ENCODE results near the gene THBS4. TPM values are rescaled to one million over a fixed set of nuclear protein-coding genes. Genes with fewer than 3 reads are reported as not detected.

THBS4 gene
- total RNA-seq, 4 donors from 2014 or later = 25.6 to 119 (median 30.6) TPM

DNA sequence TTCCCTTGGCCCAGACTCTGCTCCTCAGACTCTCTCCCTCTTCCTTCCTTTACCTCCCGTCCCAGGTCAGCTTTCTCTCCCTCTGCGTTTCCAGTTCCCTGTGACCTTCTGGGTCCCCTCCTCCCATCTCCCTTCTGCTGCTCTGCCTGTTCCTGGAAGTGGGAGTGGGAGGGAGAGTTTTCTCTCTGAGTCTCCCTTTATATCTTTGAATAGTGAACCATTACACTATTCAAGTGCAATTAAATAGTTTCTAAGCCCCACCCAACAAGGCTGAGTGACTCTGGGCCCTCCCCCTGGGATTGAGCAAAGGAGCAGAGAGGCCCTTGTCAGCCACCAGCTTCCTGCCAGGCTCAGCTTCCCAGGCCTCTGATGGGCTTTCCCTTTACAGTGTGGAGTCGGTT lies 34.8 kb downstream of the THBS4 start:
- TF ChIP-seq POLR2AphosphoS5 (IDR thresholded peaks at IDR 0.05) (no peak), POLR2A (IDR thresholded peaks at IDR 0.05; ENCODE audit: low read depth) (no peak), EP300 (IDR thresholded peaks at IDR 0.05) (no peak)
- TF ChIP-seq, protein P1, sequence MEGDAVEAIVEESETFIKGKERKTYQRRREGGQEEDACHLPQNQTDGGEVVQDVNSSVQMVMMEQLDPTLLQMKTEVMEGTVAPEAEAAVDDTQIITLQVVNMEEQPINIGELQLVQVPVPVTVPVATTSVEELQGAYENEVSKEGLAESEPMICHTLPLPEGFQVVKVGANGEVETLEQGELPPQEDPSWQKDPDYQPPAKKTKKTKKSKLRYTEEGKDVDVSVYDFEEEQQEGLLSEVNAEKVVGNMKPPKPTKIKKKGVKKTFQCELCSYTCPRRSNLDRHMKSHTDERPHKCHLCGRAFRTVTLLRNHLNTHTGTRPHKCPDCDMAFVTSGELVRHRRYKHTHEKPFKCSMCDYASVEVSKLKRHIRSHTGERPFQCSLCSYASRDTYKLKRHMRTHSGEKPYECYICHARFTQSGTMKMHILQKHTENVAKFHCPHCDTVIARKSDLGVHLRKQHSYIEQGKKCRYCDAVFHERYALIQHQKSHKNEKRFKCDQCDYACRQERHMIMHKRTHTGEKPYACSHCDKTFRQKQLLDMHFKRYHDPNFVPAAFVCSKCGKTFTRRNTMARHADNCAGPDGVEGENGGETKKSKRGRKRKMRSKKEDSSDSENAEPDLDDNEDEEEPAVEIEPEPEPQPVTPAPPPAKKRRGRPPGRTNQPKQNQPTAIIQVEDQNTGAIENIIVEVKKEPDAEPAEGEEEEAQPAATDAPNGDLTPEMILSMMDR (IDR thresholded peaks at IDR 0.05) = no peak
- Histone ChIP-seq H3K4me3 (no peak overlapping the region), H3K27me3 (no peaks in the 10 kb centered on the region), H3K36me3 (peaks cover 0 to 20% (median 0%) of the 10 kb centered on the region in 4 donors), H3K9me3 (no peaks in the 10 kb centered on the region), H3K27ac (replicated peaks in 1 of 4) (peak overlapping the region in 2 of 4 donors; percentile 5 to 28), H3K4me1 (peaks cover 4 to 14% (median 9%) of the 10 kb centered on the region in 4 donors)
- WGBS = 26% methylated on average over 3 of the region's 3 CpGs
- no peak for DNase-seq (ENCODE audit: extremely low spot score)
- intact Hi-C loops (cut with DNase I) = no loop called here

DNA sequence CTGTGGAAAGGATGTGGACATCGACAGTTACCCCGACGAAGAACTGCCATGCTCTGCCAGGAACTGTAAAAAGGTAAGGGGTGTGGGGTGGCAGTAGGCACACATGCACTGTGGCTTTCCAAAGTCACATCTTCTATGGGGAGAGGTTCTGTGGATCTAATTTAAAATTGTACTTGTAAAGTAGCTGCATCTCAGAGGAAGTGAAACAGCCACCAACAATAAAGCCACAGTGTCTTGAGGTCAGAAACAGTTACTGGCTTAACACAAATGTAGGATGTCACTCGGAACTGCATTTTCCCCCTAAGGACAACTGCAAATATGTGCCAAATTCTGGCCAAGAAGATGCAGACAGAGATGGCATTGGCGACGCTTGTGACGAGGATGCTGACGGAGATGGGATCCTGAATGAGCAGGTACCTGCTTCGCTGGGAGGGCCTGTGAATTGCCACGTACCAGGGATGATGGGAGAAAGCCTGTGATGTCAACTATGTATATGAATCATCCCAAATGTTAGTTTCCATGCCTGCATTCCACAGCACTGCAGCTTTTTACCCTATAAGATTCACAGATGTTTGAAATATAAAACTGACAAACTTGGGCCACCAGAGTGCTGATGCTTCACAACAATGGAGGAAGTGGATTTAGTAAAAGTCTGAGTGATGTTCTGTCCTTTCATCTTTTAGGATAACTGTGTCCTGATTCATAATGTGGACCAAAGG lies 35.3 kb downstream of the THBS4 start:
- H3K9me3 ChIP-seq = no peaks in the 10 kb centered on the region
- no peak overlapping the region for H3K4me3 ChIP-seq
- intact Hi-C loops (cut with DNase I) = no loop called here
- no peak for DNase-seq (ENCODE audit: extremely low spot score)
- peak overlapping the region in 1 of 4 donors; percentile 5 for H3K27ac ChIP-seq (replicated peaks in 1 of 4)
- H3K4me1 ChIP-seq = peaks cover 4 to 14% (median 9%) of the 10 kb centered on the region in 4 donors
- TF ChIP-seq, protein P1 (IDR thresholded peaks at IDR 0.05) = no peak
- TF ChIP-seq POLR2A (IDR thresholded peaks at IDR 0.05; ENCODE audit: low read depth) (no peak), POLR2AphosphoS5 (IDR thresholded peaks at IDR 0.05) (no peak), EP300 (IDR thresholded peaks at IDR 0.05) (no peak)
- H3K27me3 ChIP-seq = no peaks in the 10 kb centered on the region
- 69% methylated on average over 10 of the region's 10 CpGs for WGBS
- peaks cover 0 to 20% (median 0%) of the 10 kb centered on the region in 4 donors for H3K36me3 ChIP-seq

DNA sequence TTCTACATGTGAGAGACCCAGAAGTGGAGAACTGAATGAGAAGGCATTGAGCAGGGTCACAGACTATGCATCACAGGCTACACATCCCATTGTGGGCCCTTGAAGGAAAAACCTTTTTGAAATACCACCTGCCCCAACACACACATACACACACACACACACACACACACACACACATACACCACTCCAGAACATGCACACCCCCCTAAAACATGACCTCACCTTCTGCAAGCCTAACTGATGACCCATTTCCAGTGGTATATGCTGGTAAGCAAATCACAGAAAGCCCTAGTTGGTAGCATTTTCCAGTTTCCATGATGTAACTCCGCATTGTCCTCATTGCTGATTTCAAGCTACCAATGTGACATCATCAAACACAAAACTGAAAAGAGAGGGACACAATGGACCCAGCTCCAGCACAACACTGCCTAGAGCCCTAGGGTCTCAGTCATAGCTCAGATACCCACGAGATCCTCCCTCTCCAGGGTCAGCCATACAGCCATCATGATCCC lies 36.4 kb downstream of the THBS4 start:
- intact Hi-C loops (cut with DNase I) = no loop called here
- H3K9me3 ChIP-seq = no peaks in the 10 kb centered on the region
- TF ChIP-seq POLR2AphosphoS5 (IDR thresholded peaks at IDR 0.05) = no peak
- no peak for TF ChIP-seq POLR2A (IDR thresholded peaks at IDR 0.05; ENCODE audit: low read depth)
- TF ChIP-seq, protein P1 (IDR thresholded peaks at IDR 0.05) = no peak
- no peak for TF ChIP-seq EP300 (IDR thresholded peaks at IDR 0.05)
- WGBS = 88% methylated on average over 2 of the region's 2 CpGs
- DNase-seq (ENCODE audit: extremely low spot score) = no peak
- peaks cover 0 to 20% (median 0%) of the 10 kb centered on the region in 4 donors for H3K36me3 ChIP-seq
- no peaks in the 10 kb centered on the region for H3K27me3 ChIP-seq
- peaks cover 4 to 14% (median 9%) of the 10 kb centered on the region in 4 donors for H3K4me1 ChIP-seq
- H3K27ac ChIP-seq (replicated peaks in 1 of 4) = no peak overlapping the region
- no peak overlapping the region for H3K4me3 ChIP-seq

DNA sequence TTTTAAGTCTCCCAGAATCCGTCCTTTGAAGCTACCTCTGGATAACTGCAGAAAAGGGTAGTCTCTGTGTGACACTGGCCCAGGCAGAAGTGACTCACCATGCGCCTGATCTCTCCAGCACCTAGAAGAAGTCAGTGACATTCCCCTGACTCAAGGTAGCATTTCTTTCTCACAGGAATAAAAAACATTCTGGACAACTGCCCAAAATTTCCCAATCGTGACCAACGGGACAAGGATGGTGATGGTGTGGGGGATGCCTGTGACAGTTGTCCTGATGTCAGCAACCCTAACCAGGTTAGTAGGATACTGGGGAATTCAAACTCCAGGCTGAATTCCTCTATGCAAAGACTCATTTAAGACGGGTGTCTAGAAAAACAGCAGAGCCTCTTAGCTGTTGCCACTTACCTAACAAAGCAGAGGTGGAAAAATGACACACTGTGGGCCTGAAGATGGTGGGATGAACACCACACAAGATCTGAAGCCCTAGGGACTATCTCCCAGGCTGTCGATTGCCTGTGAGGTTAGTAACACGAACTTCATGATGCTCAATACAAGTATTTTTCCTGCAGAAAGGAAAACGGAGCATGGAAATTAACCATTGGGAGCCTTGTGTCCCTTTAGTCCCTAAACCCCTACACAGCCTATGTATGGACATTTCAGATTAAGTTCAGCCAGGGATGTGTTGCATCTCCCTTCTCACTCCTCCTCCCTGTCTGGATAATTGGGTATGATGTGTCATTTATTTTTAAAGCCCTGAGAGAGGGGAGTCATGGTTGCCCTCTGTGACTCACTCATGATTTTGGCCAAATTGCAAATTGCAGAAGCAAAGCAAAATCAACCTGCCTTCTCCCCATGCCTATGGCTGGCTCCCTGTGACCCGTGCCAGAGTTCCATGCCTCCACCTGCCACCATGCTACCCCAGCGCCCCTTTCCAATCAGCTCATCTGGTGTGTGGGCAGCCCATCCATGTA lies 37.2 kb downstream of the THBS4 start:
- no peak for TF ChIP-seq POLR2A (IDR thresholded peaks at IDR 0.05; ENCODE audit: low read depth)
- WGBS = 93% methylated on average over 10 of the region's 10 CpGs
- Histone ChIP-seq H3K4me3 (no peak overlapping the region), H3K27ac (replicated peaks in 1 of 4) (no peak overlapping the region), H3K9me3 (no peaks in the 10 kb centered on the region), H3K4me1 (peaks cover 4 to 14% (median 9%) of the 10 kb centered on the region in 4 donors), H3K27me3 (no peaks in the 10 kb centered on the region), H3K36me3 (peaks cover 0 to 26% (median 2%) of the 10 kb centered on the region in 4 donors)
- DNase-seq (ENCODE audit: extremely low spot score) = no peak
- intact Hi-C loops (cut with DNase I) = no loop called here
